Prostate gland (tissue), 2 donors: ENCODE data around the gene SLC39A11. TPM values are rescaled to one million over a fixed set of nuclear protein-coding genes. Genes with fewer than 3 reads are reported as not detected.
"Not testable (repeated sequence)": the region's sequence is repeated elsewhere in the genome, so short reads cannot be mapped to it uniquely, and the experiment has no call there.

ENCODE experiments used
- DNase-seq: peaks from one replicate; pipeline ENCODE4 v3.0.0-alpha.2; 2019; ENCODE audit warnings: low spot score
- H3K27ac ChIP-seq, 2 donors: fragments of 200-600 bp; sonication (generic); 2 replicates each; pipeline ENCODE4 v1.5.1; 2017 to 2019
- H3K27me3 ChIP-seq: fragments of 200-600 bp; sonication (generic); replicated peaks from 2 replicates; pipeline ENCODE4 v1.5.1; 2019; ENCODE audit not compliant: insufficient read depth
- H3K36me3 ChIP-seq, 2 donors: fragments of 200-600 bp; sonication (generic); 1 replicate in 1 of 2; 2 replicates in 1 of 2; pipeline versions ENCODE4 v1.5.1 to v1.8.1; 2017 to 2019
- H3K4me1 ChIP-seq: fragments of 200-600 bp; sonication (generic); replicated peaks from 2 replicates; pipeline ENCODE4 v1.5.1; 2019
- H3K4me3 ChIP-seq, 2 donors: fragments of 200-600 bp; sonication (generic); 2 replicates each; pipeline ENCODE4 v1.5.1; 2017 to 2019
- H3K9me3 ChIP-seq: fragments of 200-600 bp; sonication (generic); 2 replicates; pipeline ENCODE4 v1.5.1; 2017
- POLR2A ChIP-seq: fragments of 450-650 bp; IDR thresholded peaks from one replicate; pipeline ENCODE4 v1.6.1; 2016; ENCODE audit warnings: antibody characterized with exemption, mild to moderate bottlenecking
- POLR2AphosphoS5 ChIP-seq: sonication (generic); formaldehyde crosslinking; IDR thresholded peaks from one replicate; pipeline ENCODE4 v1.6.1; 2017; ENCODE audit warnings: antibody characterized with exemption
- WGBS: methylation state at CpG from one replicate; pipeline ENCODE4 v1.1.5; 2018; 5-methylcytosine and 5-hydroxymethylcytosine counted together
- intact Hi-C: fragments of 100-400 bp; cut with DNase I; formaldehyde crosslinking; loops from one replicate; pipeline ENCODE4 v1.14.2; 2022
- total RNA-seq, 2 donors: library from RNA; depleted of rRNA; stranded (reverse); fragments of >200 nt; gene quantifications; one replicate each; pipeline ENCODE4 v1.1.0, GENCODE V29; 2016
- TF ChIP-seq, protein P1 (sequence below), 4 experiments: fragments of 200-600 bp in 2 of 4; fragments of 450-650 bp in 2 of 4; sonication (generic) in 2 of 4; IDR thresholded peaks; 1 replicate in 3 of 4; 2 replicates in 1 of 4; pipeline ENCODE4 v1.5.1; 2016 to 2019; ENCODE audit warnings: antibody characterized with exemption in 4 of 4, mild to moderate bottlenecking in 2 of 4, moderate library complexity in 2 of 4

SLC39A11 gene
- total RNA-seq, 2 donors from 2014 or later, result 15.1 to 29.7 TPM

DNA sequence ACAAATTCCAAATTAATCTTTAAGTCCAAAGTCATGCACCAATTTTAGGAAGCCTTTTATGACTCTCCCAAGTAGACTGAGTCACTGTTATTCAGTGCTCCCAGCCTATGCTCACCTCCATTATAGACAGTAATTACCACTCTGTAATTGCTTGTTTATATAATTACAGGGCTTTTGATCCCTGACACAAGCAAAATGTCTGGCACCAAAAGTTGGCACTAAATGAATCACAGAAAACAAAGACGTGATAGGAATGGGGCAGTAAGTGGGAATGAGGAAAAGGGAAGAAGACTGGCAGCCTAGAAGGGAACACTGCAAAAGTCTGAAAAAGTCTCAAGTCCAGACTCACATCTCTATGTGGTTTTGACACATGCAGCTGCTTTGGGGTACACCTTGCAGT, 94.1 kb downstream of the SLC39A11 start:
- no peak for DNase-seq
- intact Hi-C loops, result no loop called here
- no peak overlapping the region for H3K4me3 ChIP-seq
- no peaks in the 10 kb centered on the region for H3K9me3 ChIP-seq
- H3K36me3 ChIP-seq, result no peaks in the 10 kb centered on the region
- TF ChIP-seq POLR2A (no peak), POLR2AphosphoS5 (no peak)
- TF ChIP-seq, protein P1, sequence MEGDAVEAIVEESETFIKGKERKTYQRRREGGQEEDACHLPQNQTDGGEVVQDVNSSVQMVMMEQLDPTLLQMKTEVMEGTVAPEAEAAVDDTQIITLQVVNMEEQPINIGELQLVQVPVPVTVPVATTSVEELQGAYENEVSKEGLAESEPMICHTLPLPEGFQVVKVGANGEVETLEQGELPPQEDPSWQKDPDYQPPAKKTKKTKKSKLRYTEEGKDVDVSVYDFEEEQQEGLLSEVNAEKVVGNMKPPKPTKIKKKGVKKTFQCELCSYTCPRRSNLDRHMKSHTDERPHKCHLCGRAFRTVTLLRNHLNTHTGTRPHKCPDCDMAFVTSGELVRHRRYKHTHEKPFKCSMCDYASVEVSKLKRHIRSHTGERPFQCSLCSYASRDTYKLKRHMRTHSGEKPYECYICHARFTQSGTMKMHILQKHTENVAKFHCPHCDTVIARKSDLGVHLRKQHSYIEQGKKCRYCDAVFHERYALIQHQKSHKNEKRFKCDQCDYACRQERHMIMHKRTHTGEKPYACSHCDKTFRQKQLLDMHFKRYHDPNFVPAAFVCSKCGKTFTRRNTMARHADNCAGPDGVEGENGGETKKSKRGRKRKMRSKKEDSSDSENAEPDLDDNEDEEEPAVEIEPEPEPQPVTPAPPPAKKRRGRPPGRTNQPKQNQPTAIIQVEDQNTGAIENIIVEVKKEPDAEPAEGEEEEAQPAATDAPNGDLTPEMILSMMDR (IDR thresholded peaks at IDR 0.05), result no peak
- H3K27ac ChIP-seq, result no peak overlapping the region
- no peaks in the 10 kb centered on the region for H3K4me1 ChIP-seq
- H3K27me3 ChIP-seq, result no peaks in the 10 kb centered on the region
- 35% methylated on average over 1 of the region's 1 CpG for WGBS

DNA sequence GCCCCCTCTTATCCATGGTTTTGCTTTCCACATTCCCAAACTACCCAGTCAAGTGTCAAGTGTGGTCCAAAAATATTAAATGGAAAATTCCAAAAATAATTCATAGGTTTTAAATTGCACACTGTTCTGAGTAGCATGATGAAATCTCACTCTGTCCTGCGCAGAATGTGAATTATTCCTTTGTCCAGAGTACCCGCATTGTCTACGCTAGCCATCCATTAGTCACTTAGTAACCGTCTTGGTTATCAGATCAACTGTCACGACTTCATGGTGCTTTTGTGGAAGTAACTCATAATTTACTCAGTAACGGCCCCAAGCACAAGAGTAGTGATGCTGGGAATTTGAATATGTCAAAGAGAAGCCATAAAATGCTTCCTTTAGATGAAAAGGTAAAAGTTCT, 94.9 kb downstream of the SLC39A11 start:
- no peak overlapping the region for H3K4me3 ChIP-seq
- no peaks in the 10 kb centered on the region for H3K9me3 ChIP-seq
- WGBS, result 64% methylated on average over 6 of the region's 6 CpGs
- DNase-seq, result no peak
- no peaks in the 10 kb centered on the region for H3K36me3 ChIP-seq
- H3K27ac ChIP-seq, result no peak overlapping the region
- H3K27me3 ChIP-seq, result no peaks in the 10 kb centered on the region
- no peaks in the 10 kb centered on the region for H3K4me1 ChIP-seq
- no peak for TF ChIP-seq POLR2AphosphoS5
- intact Hi-C loops, result no loop called here

DNA sequence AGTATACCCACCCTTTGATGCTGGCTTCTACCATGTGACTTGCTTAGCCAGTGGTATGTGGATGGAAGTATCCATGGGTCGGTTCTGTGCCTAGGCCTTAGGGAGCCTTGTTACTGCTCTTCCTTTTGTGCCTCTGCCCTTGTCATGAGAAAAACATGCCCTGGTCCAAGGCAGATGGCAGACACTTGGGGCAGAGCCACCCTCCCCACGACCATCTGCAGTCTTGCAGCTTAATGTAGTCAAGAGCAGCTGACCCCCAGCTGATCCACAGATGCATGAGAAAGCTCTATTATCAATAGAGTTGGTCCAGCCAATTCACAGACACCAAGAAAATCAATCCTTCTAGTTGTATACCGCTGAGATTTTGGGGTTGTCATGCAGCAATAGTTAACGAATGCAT, 95.7 kb downstream of the SLC39A11 start:
- Histone ChIP-seq H3K27me3 (no peaks in the 10 kb centered on the region), H3K9me3 (no peaks in the 10 kb centered on the region), H3K4me3 (no peak overlapping the region), H3K27ac (no peak overlapping the region), H3K36me3 (no peaks in the 10 kb centered on the region), H3K4me1 (no peaks in the 10 kb centered on the region)
- intact Hi-C loops, result no loop called here
- TF ChIP-seq POLR2AphosphoS5, result no peak
- TF ChIP-seq, protein P1 (IDR thresholded peaks at IDR 0.05), result no peak
- no peak for TF ChIP-seq POLR2A
- 93% methylated on average over 4 of the region's 4 CpGs for WGBS
- DNase-seq, result no peak

DNA sequence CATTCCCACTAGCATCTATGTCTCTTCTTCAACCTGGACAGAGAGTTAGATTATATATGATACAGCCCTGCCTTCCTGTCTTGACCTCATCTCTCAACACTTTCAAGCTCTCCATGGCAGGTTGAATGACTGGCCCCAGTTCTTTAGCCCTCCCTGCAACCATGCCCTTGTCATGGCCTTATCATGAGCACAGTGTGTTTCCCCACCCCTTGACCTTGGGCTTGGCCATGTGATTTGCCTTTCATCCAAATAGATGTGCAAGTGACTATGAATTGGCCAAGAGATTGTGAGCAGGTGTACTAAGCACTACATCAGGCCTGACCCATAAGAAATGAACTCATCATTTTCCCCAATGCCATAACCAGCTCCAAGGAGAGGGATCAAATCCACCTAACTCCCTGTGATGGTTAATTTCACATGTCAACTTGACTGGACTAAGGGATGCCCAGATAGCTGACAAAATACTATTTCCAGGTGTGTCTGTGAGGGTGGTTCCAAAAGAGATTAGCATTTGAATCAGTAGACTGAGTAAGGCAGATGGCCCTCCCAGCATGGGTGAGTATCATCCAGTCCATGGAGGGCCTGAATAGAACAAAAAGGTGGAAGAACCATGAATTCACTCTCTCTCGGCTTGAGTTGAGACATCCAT, 97.4 kb downstream of the SLC39A11 start:
- no peak overlapping the region for H3K27ac ChIP-seq
- no peaks in the 10 kb centered on the region for H3K27me3 ChIP-seq
- TF ChIP-seq POLR2AphosphoS5 (no peak), POLR2A (no peak)
- TF ChIP-seq, protein P1 (IDR thresholded peaks at IDR 0.05), result no peak
- 94% methylated on average over 1 of the region's 1 CpG for WGBS
- no peaks in the 10 kb centered on the region for H3K4me1 ChIP-seq
- H3K4me3 ChIP-seq, result no peak overlapping the region
- intact Hi-C loops, result no loop called here
- H3K9me3 ChIP-seq, result no peaks in the 10 kb centered on the region
- no peaks in the 10 kb centered on the region for H3K36me3 ChIP-seq
- DNase-seq, result no peak

DNA sequence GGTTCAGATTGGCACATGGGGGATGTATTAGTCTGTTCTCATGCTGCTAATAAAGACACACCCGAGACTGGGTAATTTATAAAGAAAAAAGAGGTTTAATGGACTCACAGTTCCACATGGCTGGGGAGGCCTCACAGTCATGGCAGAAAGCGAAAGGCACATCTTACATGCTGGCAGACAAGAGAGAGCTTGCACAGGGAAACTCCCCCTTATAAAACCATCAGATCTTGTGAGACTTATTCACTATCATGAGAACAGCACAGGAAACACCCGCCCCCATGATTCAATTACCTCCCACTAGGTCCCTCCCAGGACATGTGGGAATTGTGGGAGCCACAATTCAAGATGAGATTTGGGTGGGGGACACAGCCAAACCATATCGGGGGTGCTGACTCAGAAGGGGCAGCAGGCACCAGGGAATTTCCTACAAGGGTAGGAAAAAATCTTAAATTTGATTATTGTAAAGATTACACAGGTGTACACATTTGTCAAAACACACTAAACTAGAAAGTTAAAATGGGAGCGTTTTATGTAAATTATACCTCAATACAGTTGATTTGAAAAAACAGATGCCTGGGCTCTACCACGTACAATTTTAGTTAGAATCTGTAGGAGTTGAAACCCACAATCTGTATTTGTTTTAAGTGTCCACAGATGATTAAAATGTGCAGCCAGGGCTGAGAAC, 99.6 kb downstream of the SLC39A11 start:
- H3K4me3 ChIP-seq, H3K4me1 ChIP-seq, H3K27ac ChIP-seq, H3K27me3 ChIP-seq, intact Hi-C loops, H3K36me3 ChIP-seq, H3K9me3 ChIP-seq: not testable (repeated sequence)
- 36% methylated on average over 6 of the region's 6 CpGs for WGBS
- peak; percentile 15 for DNase-seq

DNA sequence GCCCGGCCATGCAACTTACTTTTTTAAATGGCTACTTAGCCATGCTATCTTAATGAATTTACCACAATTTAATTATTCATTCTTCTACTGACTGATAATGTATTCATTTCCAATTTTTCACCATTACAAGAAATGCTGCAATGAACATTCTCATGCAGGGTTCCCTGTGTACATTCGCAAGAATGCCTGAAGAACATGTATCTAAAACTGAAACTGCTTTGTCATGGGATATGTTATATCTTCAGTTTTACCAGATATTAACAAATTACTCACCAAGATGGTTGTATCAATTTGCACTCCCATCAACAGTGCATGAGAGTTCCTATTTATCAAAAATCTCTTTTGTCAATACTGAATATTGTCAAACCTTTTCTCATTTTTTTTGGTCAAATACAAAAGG, 100.8 kb downstream of the SLC39A11 start:
- Histone ChIP-seq H3K4me1 (no peaks in the 10 kb centered on the region), H3K27ac (no peak overlapping the region), H3K27me3 (no peaks in the 10 kb centered on the region), H3K9me3 (no peaks in the 10 kb centered on the region), H3K36me3 (no peaks in the 10 kb centered on the region), H3K4me3 (no peak overlapping the region)
- DNase-seq, result no peak
- WGBS, result 97% methylated on average over 2 of the region's 2 CpGs
- TF ChIP-seq, protein P1 (IDR thresholded peaks at IDR 0.05), result no peak
- no peak for TF ChIP-seq POLR2A
- TF ChIP-seq POLR2AphosphoS5, result no peak
- intact Hi-C loops, result no loop called here
